ENCODE results near the gene EPC2.

The EPC2 gene

GRCh38 chr2:148813603-148814065, 169.1 kb downstream of the EPC2 start:
- in situ Hi-C loops (cut with HindIII; ENCODE audit: low sequenced_read_pairs) = no loop called here
- DNase-seq (ENCODE audit: low read depth, low spot score) = no peak
- peak; percentile 21 for TF ChIP-seq CTCF (IDR thresholded peaks at IDR 0.05; ENCODE audit: low read depth, low read length)
- H3K4me3 ChIP-seq (ENCODE audit: low read depth, low read length) = no peak overlapping the region

GRCh38 chr2:148814143-148814859, 169.8 kb downstream of the EPC2 start:
- no peak for TF ChIP-seq CTCF (IDR thresholded peaks at IDR 0.05; ENCODE audit: low read depth, low read length)
- peak; percentile 63 for DNase-seq (ENCODE audit: low read depth, low spot score)
- in situ Hi-C loops (cut with HindIII; ENCODE audit: low sequenced_read_pairs) = no loop called here
- H3K4me3 ChIP-seq (ENCODE audit: low read depth, low read length) = no peak overlapping the region

DNA sequence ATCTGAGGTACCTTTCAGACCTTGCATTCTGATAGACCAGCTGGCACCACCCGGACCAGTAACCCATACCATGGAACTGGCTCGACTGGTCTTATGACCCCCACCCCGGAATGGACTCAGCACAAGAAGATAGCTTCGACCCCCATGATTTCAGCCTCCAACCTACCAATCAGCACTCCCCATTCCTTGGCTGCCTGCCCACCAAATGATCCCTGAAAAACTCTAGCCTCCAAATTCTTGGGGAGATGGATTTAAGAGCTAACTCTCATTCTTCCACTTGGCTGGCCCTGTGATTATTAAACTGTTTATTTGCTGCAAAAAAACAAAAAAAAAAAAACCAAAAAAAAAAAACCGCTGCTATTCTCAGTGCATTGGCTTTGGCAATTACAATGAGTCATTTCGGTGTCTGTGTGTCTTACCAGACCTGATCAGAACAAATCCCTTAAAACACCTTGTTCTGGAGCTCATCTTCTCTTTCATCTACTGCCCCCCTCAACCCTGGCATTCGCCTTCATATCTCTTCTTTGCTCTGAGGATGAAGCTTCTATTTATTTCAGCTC, 170.4 kb downstream of the EPC2 start:
- no peak overlapping the region for H3K4me3 ChIP-seq (ENCODE audit: low read depth, low read length)
- DNase-seq (ENCODE audit: low read depth, low spot score) = peak; percentile 20
- in situ Hi-C loops (cut with HindIII; ENCODE audit: low sequenced_read_pairs) = no loop called here
- no peak for TF ChIP-seq CTCF (IDR thresholded peaks at IDR 0.05; ENCODE audit: low read depth, low read length)

- no peak for TF ChIP-seq CTCF (IDR thresholded peaks at IDR 0.05; ENCODE audit: low read depth, low read length)
- DNase-seq (ENCODE audit: low read depth, low spot score) = no peak
- H3K4me3 ChIP-seq (ENCODE audit: low read depth, low read length) = no peak overlapping the region
- in situ Hi-C loops (cut with HindIII; ENCODE audit: low sequenced_read_pairs) = no loop called here
Measured at GRCh38 chr2:148816176-148816575, 171.6 kb downstream of the EPC2 start.

DNA sequence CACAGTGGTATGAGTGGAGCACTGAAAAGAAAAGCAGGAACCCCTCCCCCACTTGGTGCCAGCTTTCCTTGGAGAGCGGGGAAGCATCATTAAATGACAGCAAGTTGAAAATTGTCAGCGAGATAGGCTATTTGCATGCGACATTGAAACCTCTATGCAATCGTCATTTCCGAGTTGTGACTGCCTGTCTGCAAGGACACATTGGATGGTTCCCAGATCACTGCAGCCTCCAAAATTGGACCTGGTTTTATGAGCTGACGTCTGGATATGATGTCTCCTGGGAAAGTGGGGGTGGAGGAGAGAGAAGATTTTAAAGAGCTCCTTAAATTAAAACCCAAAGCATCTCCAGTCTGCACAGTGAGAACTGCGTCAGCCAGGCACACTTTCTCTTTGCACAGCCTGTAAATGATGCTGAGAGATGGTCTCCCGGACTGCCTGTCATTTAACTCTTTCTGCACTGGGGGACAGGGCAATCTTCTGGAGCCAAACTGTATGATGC, 172.7 kb downstream of the EPC2 start:
- in situ Hi-C loops (cut with HindIII; ENCODE audit: low sequenced_read_pairs) = no loop called here
- TF ChIP-seq CTCF (IDR thresholded peaks at IDR 0.05; ENCODE audit: low read depth, low read length) = no peak
- DNase-seq (ENCODE audit: low read depth, low spot score) = peak; percentile 6
- H3K4me3 ChIP-seq (ENCODE audit: low read depth, low read length) = no peak overlapping the region

DNA sequence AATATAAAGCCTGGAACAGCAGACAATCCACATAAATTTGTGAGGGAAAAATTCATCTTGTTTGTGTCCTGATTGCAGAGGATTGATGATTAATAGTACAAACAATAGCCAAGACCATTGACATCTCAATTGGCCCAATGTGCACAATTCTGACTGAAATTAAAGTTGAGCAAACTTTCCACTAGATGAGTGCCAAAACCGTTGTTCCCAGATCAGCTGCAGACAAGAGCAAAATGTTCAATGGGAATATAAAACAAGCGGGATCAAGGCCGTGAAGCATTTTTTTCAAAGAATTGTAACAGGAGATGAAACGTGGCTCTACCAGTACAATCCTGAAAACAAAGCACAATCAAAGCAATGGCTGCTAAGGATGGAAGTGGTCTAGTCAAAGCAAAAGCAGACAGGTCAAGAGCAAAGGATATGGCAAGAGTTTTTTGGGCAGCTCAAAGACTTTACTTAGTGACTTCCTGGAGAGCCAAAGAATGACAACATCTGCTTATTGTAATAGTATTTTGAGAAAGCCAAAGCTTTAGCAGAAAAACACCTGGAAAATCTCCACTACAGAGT, 174.6 kb downstream of the EPC2 start:
- DNase-seq (ENCODE audit: low read depth, low spot score) = no peak
- in situ Hi-C loops (cut with HindIII; ENCODE audit: low sequenced_read_pairs) = no loop called here
- no peak for TF ChIP-seq CTCF (IDR thresholded peaks at IDR 0.05; ENCODE audit: low read depth, low read length)
- no peak overlapping the region for H3K4me3 ChIP-seq (ENCODE audit: low read depth, low read length)
